Amniotic epithelial cell (primary cell): ENCODE data around the gene IGSF9B.

Experiments used
- DNase-seq: peaks from one replicate; pipeline ENCODE4 v3.0.0-alpha.2; 2010; ENCODE audit warnings: low read depth

IGSF9B gene

GRCh38 chr11:133900176-133901105 lies 56.3 kb downstream of the IGSF9B start:
- DNase-seq = no peak

GRCh38 chr11:133898770-133899115 lies 58.0 kb downstream of the IGSF9B start:
- no peak for DNase-seq

GRCh38 chr11:133898031-133898769 lies 58.6 kb downstream of the IGSF9B start:
- no peak for DNase-seq

- DNase-seq = no peak
Observed at GRCh38 chr11:133897331-133897650, 59.5 kb downstream of the IGSF9B start.

- no peak for DNase-seq
Observed at GRCh38 chr11:133896642-133897330, 60.0 kb downstream of the IGSF9B start.

- no peak for DNase-seq
Observed at GRCh38 chr11:133896028-133896427, 60.7 kb downstream of the IGSF9B start.

- no peak for DNase-seq
Observed at GRCh38 chr11:133895551-133895950, 61.2 kb downstream of the IGSF9B start.

- DNase-seq = no peak
Observed at GRCh38 chr11:133895061-133895479, 61.7 kb downstream of the IGSF9B start.

GRCh38 chr11:133893381-133893780 lies 63.4 kb downstream of the IGSF9B start:
- DNase-seq = no peak

- DNase-seq = no peak
Observed at GRCh38 chr11:133892584-133893380, 64.0 kb downstream of the IGSF9B start.

- no peak for DNase-seq
Observed at GRCh38 chr11:133892126-133892525, 64.6 kb downstream of the IGSF9B start.

- DNase-seq = no peak
Observed at GRCh38 chr11:133889893-133890292, 66.9 kb downstream of the IGSF9B start.

- DNase-seq = no peak
Observed at GRCh38 chr11:133889188-133889587, 67.6 kb downstream of the IGSF9B start.

- no peak for DNase-seq
Observed at GRCh38 chr11:133887692-133888332, 69.0 kb downstream of the IGSF9B start.

GRCh38 chr11:133886029-133886428 lies 70.7 kb downstream of the IGSF9B start:
- no peak for DNase-seq

- DNase-seq = no peak
Observed at GRCh38 chr11:133872160-133872559, 84.6 kb downstream of the IGSF9B start.

- no peak for DNase-seq
Observed at GRCh38 chr11:133867456-133867855, 89.3 kb downstream of the IGSF9B start.

GRCh38 chr11:133865466-133865865 lies 91.3 kb downstream of the IGSF9B start:
- no peak for DNase-seq

GRCh38 chr11:133864756-133865155 lies 92.0 kb downstream of the IGSF9B start:
- DNase-seq = no peak

GRCh38 chr11:133860151-133860550 lies 96.6 kb downstream of the IGSF9B start:
- no peak for DNase-seq
